ENCODE results near the gene GPATCH2L. TPM values are rescaled to one million over a fixed set of nuclear protein-coding genes. Genes with fewer than 3 reads are reported as not detected.

The GPATCH2L gene
- total and polyA plus RNA-seq, 2 of the 13 experiments (the other 11 are each of a cell fraction or from before 2014, with no cell fraction given) = 14.4 to 29.0 TPM

DNA sequence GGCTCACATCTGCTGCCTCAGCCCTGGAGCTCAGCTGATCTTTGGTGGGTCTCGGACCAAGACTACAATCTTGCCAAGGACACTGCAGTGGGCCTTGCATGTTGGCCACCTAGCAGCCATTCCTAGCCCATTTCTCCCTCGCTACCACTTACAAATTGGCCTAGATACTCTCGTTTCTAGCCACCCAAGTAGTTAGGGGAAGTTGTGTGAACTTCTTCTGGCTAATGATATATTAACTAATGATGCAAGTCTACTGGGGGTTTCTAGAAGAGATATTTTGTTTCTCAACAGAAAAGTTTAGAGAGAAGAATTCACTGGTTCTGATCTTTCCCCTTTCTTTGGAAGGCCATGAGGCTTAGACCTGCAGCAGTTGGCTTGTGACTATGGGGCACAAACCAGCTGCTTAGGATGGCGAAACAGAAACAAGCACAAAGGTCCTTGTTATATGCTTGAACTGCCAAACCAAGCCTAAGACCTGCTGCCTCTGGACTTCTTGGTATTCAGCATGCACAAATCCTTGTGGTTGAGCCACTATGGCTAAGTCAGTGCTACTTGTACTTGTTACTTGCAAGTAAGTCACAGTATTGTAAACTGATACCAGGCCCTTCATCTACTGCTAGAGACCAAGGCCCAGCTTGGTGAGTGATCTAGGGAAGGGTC lies 30.5 kb upstream of the GPATCH2L start (continued):
- TF ChIP-seq LCORL (IDR thresholded peaks at IDR 0.05) = no peak
- no peak for TF ChIP-seq LCORL (CRISPR knock-in tag; IDR thresholded peaks at IDR 0.05)
- TF ChIP-seq NR3C1 (CRISPR knock-in tag; IDR thresholded peaks at IDR 0.05) = no peak

GRCh38 chr14:76123426-76124225 lies 28.1 kb upstream of the GPATCH2L start:
- no peaks in the 10 kb centered on the region for H3K36me3 ChIP-seq (replicated peaks in 1 of 2; ENCODE audit: control insufficient read depth in 1 of 2, insufficient read depth in 2 of 2, low read length in 2 of 2)
- CTCF ChIA-PET (ENCODE audit: low intra/inter-chr PET ratio, low total read pairs) = no interaction called here
- in situ Hi-C loops (cut with HindIII; ENCODE audit: extremely low pct_ligation_motif_present, low pct_unique_long_range_greater_than_20kb) = no loop called here
- H3K27me3 ChIP-seq (ENCODE audit: control insufficient read depth in 1 of 2, insufficient read depth in 2 of 2, low read length in 2 of 2) = peaks cover 0 to 8% of the 10 kb centered on the region in 2 experiments; a peak in 2 of 5 replicates
- FAIRE-seq = no peak
- no peak for ATAC-seq
- H3K9me3 ChIP-seq (ENCODE audit: low read length) = no peaks in the 10 kb centered on the region
- WGBS (ENCODE audit: low lambda C conversion rate) = 40% methylated on average over 9 of the region's 10 CpGs
- POLR2A ChIA-PET = no interaction called here
- no peak for TF ChIP-seq ZNF550 (CRISPR knock-in tag; IDR thresholded peaks at IDR 0.05; ENCODE audit: borderline replicate concordance)
- TF ChIP-seq ISX (CRISPR knock-in tag; conservative IDR thresholded peaks at IDR 0.05) = no peak
- TF ChIP-seq ZNF235 (CRISPR knock-in tag; IDR thresholded peaks at IDR 0.05; ENCODE audit: borderline replicate concordance) = no peak
- H2AFZ ChIP-seq (ENCODE audit: low read length) = no peak overlapping the region
- no TSS peak for BruUV-seq (replicated peaks)
- intact Hi-C loops (cut with micrococcal nuclease; ENCODE audit: unreplicated experiment) = no loop called here
- H3K4me1 ChIP-seq (ENCODE audit: insufficient read depth, low read length) = peaks cover 16% of the 10 kb centered on the region
- H3K4me2 ChIP-seq (ENCODE audit: low read depth, low read length) = no peak overlapping the region
- no peak for DNase-seq (ENCODE audit: low spot score)
- no peaks in the 10 kb centered on the region for H4K20me1 ChIP-seq (ENCODE audit: insufficient read depth, low read length)
- H3K4me3 ChIP-seq (replicated peaks in 1 of 3; ENCODE audit: insufficient read depth in 1 of 3, low read depth in 2 of 3, low read length in 3 of 3) = no peak overlapping the region
- H3K27ac ChIP-seq (ENCODE audit: extremely low read length, insufficient read depth, low read length) = no peak overlapping the region
- no peak overlapping the region for H3K9ac ChIP-seq (ENCODE audit: insufficient read depth, low read depth, low read length)
- H3K79me2 ChIP-seq (ENCODE audit: insufficient read depth, low read length) = no peaks in the 10 kb centered on the region
